Thyroid gland (tissue), 4 donors: ENCODE measurements around the gene KANSL1. TPM values are rescaled to one million over a fixed set of nuclear protein-coding genes. Genes with fewer than 3 reads are reported as not detected.
"Not testable (repeated sequence)": the region's sequence is repeated elsewhere in the genome, so short reads cannot be mapped to it uniquely, and the experiment has no call there.

Experiments
- DNase-seq, 2 donors: peaks; one replicate each; pipeline ENCODE4 v3.0.0-alpha.2; 2019
- H3K27ac ChIP-seq, 3 donors: fragments of 200-600 bp; sonication (generic); 1 replicate in 2 of 3; 2 replicates in 1 of 3; pipeline ENCODE4 v1.5.1; 2016 to 2019; ENCODE audit warnings: mild to moderate bottlenecking in 1 of 3, moderate library complexity in 1 of 3
- H3K27me3 ChIP-seq: fragments of 200-600 bp; sonication (generic); one replicate; pipeline ENCODE4 v1.5.1; 2019
- H3K36me3 ChIP-seq, 2 donors: fragments of 200-600 bp; sonication (generic); one replicate each; pipeline ENCODE4 v1.5.1; 2016 to 2019
- H3K4me1 ChIP-seq, 2 donors: fragments of 200-600 bp; sonication (generic); one replicate each; pipeline ENCODE4 v1.5.1; 2017 to 2019
- H3K4me3 ChIP-seq, 3 donors: fragments of 200-600 bp; sonication (generic); replicated peaks in 1 of 3; 1 replicate in 2 of 3; 2 replicates in 1 of 3; pipeline ENCODE4 v1.5.1; 2016; ENCODE audit warnings: mild to moderate bottlenecking in 1 of 3
- H3K9me3 ChIP-seq: fragments of 200-600 bp; sonication (generic); one replicate; pipeline ENCODE4 v1.5.1; 2017
- CTCF ChIP-seq, 6 experiments: fragments of 200-600 bp in 3 of 6; fragments of 450-650 bp in 3 of 6; sonication (generic) in 3 of 6; IDR thresholded peaks; one replicate each; pipeline ENCODE4 v1.5.1; 2016 to 2019; ENCODE audit warnings: antibody characterized with exemption in 6 of 6, mild to moderate bottlenecking in 2 of 6, inconsistent platforms in 1 of 6, moderate library complexity in 1 of 6
- POLR2A ChIP-seq, 2 donors: fragments of 450-650 bp; IDR thresholded peaks; one replicate each; pipeline ENCODE4 v1.6.1; 2017; ENCODE audit warnings: antibody characterized with exemption in 2 of 2, mild to moderate bottlenecking in 2 of 2, moderate library complexity in 1 of 2
- WGBS, 2 donors: methylation state at CpG; one replicate each; pipeline ENCODE4 v1.1.5; 2017; 5-methylcytosine and 5-hydroxymethylcytosine counted together
- intact Hi-C: fragments of 100-400 bp; cut with DNase I; formaldehyde crosslinking; loops from one replicate; pipeline ENCODE4 v1.15.1; 2023
- total RNA-seq, 4 donors: library from RNA; depleted of rRNA; stranded (reverse); fragments of >200 nt; gene quantifications; one replicate each; pipeline ENCODE4 v1.2.3, GENCODE V29; 2016

Gene KANSL1
- total RNA-seq, 4 donors from 2014 or later, result 90.7 to 209 (median 124) TPM

GRCh38 chr17:46192189-46192438 lies 1.1 kb downstream of the KANSL1 start:
- no peak for DNase-seq
- Histone ChIP-seq H3K4me3 (peak overlapping the region; percentile 91 to 98 (median 93)), H3K9me3 (no peaks in the 10 kb centered on the region), H3K4me1 (peaks cover 48 to 57% of the 10 kb centered on the region in 2 donors), H3K36me3 (no peaks in the 10 kb centered on the region), H3K27ac (peak overlapping the region; percentile 100), H3K27me3 (no peaks in the 10 kb centered on the region)
- intact Hi-C loops, result loop anchor here (5.0 kb wide), 1 partner anchor 155 kb away; no protein-coding TSS in a partner anchor
- TF ChIP-seq POLR2A (IDR thresholded peaks at IDR 0.05), result no peak
- TF ChIP-seq CTCF (IDR thresholded peaks at IDR 0.05), result no peak
- WGBS, 2 donors, result 0% methylated on average over 7 of the region's 7 CpGs

GRCh38 chr17:46191322-46192188 lies 1.7 kb downstream of the KANSL1 start:
- peak; percentile 14 to 19 for DNase-seq
- peak overlapping the region; percentile 100 for H3K27ac ChIP-seq
- H3K27me3 ChIP-seq, result no peaks in the 10 kb centered on the region
- TF ChIP-seq CTCF (IDR thresholded peaks at IDR 0.05) (no peak), POLR2A (IDR thresholded peaks at IDR 0.05) (no peak)
- no peaks in the 10 kb centered on the region for H3K9me3 ChIP-seq
- no peaks in the 10 kb centered on the region for H3K36me3 ChIP-seq
- intact Hi-C loops, result loop anchor here (5.0 kb wide), 1 partner anchor 154 kb away; no protein-coding TSS in a partner anchor
- H3K4me3 ChIP-seq, result peak overlapping the region; percentile 91 to 98 (median 93)
- H3K4me1 ChIP-seq, result peaks cover 54 to 61% of the 10 kb centered on the region in 2 donors
- WGBS, 2 donors, result 0% methylated on average over 20 of the region's 20 CpGs

GRCh38 chr17:46190763-46191162 lies 2.5 kb downstream of the KANSL1 start:
- H3K4me3 ChIP-seq, result no peak overlapping the region
- no peak for TF ChIP-seq CTCF (IDR thresholded peaks at IDR 0.05)
- no peak for TF ChIP-seq POLR2A (IDR thresholded peaks at IDR 0.05)
- DNase-seq, result no peak
- H3K27ac ChIP-seq, result peak overlapping the region in 2 of 3 donors; percentile 45 to 100
- 46 to 52% methylated on average over 4 of the region's 4 CpGs for WGBS, 2 donors
- H3K27me3 ChIP-seq, result no peaks in the 10 kb centered on the region
- intact Hi-C loops, result loop anchor here (5.0 kb wide), 1 partner anchor 153 kb away; no protein-coding TSS in a partner anchor
- H3K4me1 ChIP-seq, result peaks cover 51 to 63% of the 10 kb centered on the region in 2 donors
- no peaks in the 10 kb centered on the region for H3K36me3 ChIP-seq
- H3K9me3 ChIP-seq, result no peaks in the 10 kb centered on the region

DNA sequence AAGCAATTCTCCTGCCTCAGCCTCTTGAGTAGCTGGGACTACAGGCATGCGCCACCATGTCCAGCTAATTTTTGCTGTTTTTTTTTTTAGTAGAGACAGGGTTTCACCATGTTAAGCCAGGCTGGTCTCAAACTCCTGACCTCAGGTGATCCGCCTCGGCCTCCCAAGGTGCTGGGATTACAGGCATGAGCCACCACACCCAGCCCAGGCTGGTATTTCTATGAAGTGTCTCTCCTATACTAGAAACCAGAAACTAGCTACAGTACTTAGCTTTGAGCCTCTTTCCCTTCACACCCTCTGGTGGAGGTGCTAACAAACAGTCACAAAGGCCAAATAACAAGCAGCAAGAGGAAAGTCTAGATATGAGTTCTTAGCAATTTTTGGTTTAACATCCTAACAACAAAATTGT lies 6.4 kb downstream of the KANSL1 start:
- H3K36me3 ChIP-seq, H3K27ac ChIP-seq, H3K27me3 ChIP-seq, H3K9me3 ChIP-seq, intact Hi-C loops, DNase-seq, H3K4me3 ChIP-seq: not testable (repeated sequence)
- TF ChIP-seq CTCF (IDR thresholded peaks at IDR 0.05), result peak in 4 of 6 experiments; percentile 6 to 33 (median 24)
- WGBS, 2 donors, result 89 to 92% methylated on average over 3 of the region's 3 CpGs
- peaks cover 74 to 75% of the 10 kb centered on the region in 2 donors for H3K4me1 ChIP-seq

DNA sequence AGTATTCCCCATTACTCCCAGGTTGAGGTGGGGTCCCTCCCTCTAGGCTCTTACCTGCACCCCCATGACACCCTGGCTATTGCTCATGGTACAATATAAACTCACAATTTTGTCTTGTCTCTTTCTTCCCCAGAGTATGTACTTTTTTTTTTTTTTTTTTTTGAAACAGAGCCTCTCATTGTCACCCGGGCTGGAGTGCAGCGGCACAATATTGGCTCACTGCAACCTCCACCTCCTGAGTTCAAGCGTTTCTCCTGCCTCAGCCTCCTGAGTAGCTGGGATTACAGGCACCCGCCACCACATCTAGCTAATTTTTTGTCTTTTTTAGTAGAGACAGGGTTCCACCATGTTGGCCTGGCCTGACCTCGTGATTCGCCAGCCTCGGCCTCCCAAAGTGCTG lies 8.5 kb downstream of the KANSL1 start:
- Histone ChIP-seq H3K36me3 (no peaks in the 10 kb centered on the region), H3K4me1 (peaks cover 61 to 77% of the 10 kb centered on the region in 2 donors), H3K9me3 (no peaks in the 10 kb centered on the region), H3K27ac (no peak overlapping the region), H3K4me3 (no peak overlapping the region), H3K27me3 (no peaks in the 10 kb centered on the region)
- 85 to 86% methylated on average over 7 of the region's 7 CpGs for WGBS, 2 donors
- TF ChIP-seq CTCF (IDR thresholded peaks at IDR 0.05) (no peak), POLR2A (IDR thresholded peaks at IDR 0.05) (no peak)
- DNase-seq, result no peak
- intact Hi-C loops, result no loop called here

DNA sequence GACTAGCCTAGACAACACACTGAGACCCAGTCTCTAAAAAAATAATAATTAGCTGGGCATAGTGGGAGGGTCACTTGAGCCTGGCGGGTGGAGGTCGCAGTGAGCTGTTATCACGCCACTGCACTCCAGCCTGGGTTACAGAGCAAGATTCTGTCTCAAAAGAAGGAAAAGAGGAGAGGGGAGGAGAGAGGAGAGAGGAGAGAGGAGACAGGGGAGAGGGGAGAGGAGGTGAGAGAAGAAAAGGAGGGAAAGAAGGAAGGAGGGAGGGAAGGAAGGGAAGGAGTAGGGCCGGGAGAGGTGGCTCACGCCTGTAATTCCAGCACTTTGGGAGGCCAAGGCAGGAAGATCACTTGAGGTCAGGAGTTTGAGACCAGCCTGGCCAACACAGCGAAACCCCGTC lies 9.8 kb downstream of the KANSL1 start:
- H3K27ac ChIP-seq, intact Hi-C loops, H3K36me3 ChIP-seq, H3K4me3 ChIP-seq, H3K27me3 ChIP-seq, H3K9me3 ChIP-seq, DNase-seq: not testable (repeated sequence)
- WGBS, 2 donors, result 89 to 90% methylated on average over 7 of the region's 7 CpGs
- H3K4me1 ChIP-seq, result peaks cover 62 to 79% of the 10 kb centered on the region in 2 donors
